Osteocyte (in vitro differentiated cells): ENCODE measurements around the gene TSHZ3. TPM values are rescaled to one million over a fixed set of nuclear protein-coding genes. Genes with fewer than 3 reads are reported as not detected.

Experiments used
- DNase-seq: peaks from one replicate; pipeline ENCODE4 v3.0.0; 2021; ENCODE audit warnings: mixed read lengths; ENCODE audit not compliant: unreplicated experiment; ENCODE audit errors: extremely low spot score
- H3K27ac Mint-ChIP-seq: one replicate; pipeline ENCODE4 v1.8.0; 2021; ENCODE audit warnings: mild to moderate bottlenecking, mixed read lengths; ENCODE audit not compliant: unreplicated experiment
- H3K27me3 Mint-ChIP-seq: one replicate; pipeline ENCODE4 v1.8.0; 2021; ENCODE audit warnings: mixed read lengths; ENCODE audit not compliant: unreplicated experiment
- H3K36me3 Mint-ChIP-seq: one replicate; pipeline ENCODE4 v1.8.0; 2021; ENCODE audit warnings: mixed read lengths; ENCODE audit not compliant: unreplicated experiment
- H3K4me1 Mint-ChIP-seq: one replicate; pipeline ENCODE4 v1.8.0; 2021; ENCODE audit warnings: mixed read lengths; ENCODE audit not compliant: unreplicated experiment
- H3K4me3 Mint-ChIP-seq: one replicate; pipeline ENCODE4 v1.8.0; 2021; ENCODE audit warnings: mild to moderate bottlenecking, moderate library complexity, mixed read lengths; ENCODE audit not compliant: unreplicated experiment
- H3K9me3 Mint-ChIP-seq: one replicate; pipeline ENCODE4 v1.8.0; 2021; ENCODE audit warnings: mixed read lengths; ENCODE audit not compliant: unreplicated experiment
- total RNA-seq: library from RNA; stranded (reverse); gene quantifications from 2 replicates; pipeline ENCODE4 v1.2.1, GENCODE V29; 2021
- TF ChIP-seq, protein P1 (sequence below): fragments of 200-600 bp; sonication (generic); IDR thresholded peaks from 2 replicates; pipeline ENCODE4 v1.5.0; 2021; ENCODE audit warnings: antibody characterized with exemption, mild to moderate bottlenecking, moderate library complexity

Gene TSHZ3
- total RNA-seq, 1 donor from 2014 or later = 10.7 TPM

- H3K4me3 Mint-ChIP-seq = no peak overlapping the region
- no peaks in the 10 kb centered on the region for H3K27me3 Mint-ChIP-seq
- DNase-seq = no peak
- TF ChIP-seq, protein P1, sequence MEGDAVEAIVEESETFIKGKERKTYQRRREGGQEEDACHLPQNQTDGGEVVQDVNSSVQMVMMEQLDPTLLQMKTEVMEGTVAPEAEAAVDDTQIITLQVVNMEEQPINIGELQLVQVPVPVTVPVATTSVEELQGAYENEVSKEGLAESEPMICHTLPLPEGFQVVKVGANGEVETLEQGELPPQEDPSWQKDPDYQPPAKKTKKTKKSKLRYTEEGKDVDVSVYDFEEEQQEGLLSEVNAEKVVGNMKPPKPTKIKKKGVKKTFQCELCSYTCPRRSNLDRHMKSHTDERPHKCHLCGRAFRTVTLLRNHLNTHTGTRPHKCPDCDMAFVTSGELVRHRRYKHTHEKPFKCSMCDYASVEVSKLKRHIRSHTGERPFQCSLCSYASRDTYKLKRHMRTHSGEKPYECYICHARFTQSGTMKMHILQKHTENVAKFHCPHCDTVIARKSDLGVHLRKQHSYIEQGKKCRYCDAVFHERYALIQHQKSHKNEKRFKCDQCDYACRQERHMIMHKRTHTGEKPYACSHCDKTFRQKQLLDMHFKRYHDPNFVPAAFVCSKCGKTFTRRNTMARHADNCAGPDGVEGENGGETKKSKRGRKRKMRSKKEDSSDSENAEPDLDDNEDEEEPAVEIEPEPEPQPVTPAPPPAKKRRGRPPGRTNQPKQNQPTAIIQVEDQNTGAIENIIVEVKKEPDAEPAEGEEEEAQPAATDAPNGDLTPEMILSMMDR = no peak
- H3K9me3 Mint-ChIP-seq = no peaks in the 10 kb centered on the region
- H3K4me1 Mint-ChIP-seq = no peaks in the 10 kb centered on the region
- peaks cover 2% of the 10 kb centered on the region for H3K36me3 Mint-ChIP-seq
- H3K27ac Mint-ChIP-seq = no peak overlapping the region
These were observed 15.7 kb upstream of the TSHZ3 start for GRCh38 chr19:31364963-31365362.

DNA sequence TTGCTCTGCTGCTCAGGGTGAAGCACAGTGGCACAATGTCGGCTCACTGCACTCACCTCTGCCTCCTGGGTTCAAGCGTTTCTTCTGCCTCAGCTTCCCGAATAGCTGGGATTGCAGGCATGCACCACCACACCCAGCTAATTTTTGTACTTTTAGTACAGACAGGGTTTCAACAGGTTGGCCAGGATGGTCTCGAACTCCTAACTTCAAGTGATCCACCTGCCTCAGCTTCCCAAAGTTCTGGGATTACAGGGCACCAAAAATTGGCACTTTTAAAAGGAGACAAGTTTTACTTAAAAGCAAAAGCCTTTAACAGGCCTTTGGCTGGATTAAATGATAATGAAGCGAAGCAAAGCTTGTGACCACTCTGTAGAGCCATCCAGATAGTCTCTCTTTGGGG, 12.5 kb upstream of the TSHZ3 start:
- Mint-ChIP-seq H3K4me1 (peaks cover 3% of the 10 kb centered on the region), H3K27me3 (peaks cover 16% of the 10 kb centered on the region), H3K9me3 (no peaks in the 10 kb centered on the region), H3K27ac (no peak overlapping the region), H3K36me3 (peaks cover 2% of the 10 kb centered on the region), H3K4me3 (no peak overlapping the region)
- TF ChIP-seq, protein P1 = no peak
- DNase-seq = no peak

DNA sequence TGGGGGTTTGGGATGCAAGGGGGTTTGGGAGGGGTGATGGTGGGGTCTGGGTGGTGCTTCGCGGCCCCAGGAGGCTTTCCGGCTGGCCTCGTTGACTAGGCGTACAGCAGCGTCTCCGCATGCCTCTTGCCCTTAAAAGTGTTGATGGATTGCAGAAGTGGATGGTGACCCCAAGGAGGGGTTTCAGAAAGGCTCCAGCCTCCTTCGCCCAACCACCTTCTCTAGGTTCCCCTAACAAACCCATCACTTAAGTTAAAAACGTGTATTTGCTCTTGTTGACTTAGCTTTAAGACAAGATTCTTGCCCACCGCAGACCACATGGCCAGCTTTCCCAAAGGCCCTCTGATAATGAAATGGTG, 8.1 kb upstream of the TSHZ3 start:
- Mint-ChIP-seq H3K36me3 (peaks cover 2% of the 10 kb centered on the region), H3K9me3 (no peaks in the 10 kb centered on the region), H3K27ac (no peak overlapping the region), H3K4me1 (peaks cover 32% of the 10 kb centered on the region), H3K27me3 (peaks cover 56% of the 10 kb centered on the region), H3K4me3 (peak overlapping the region; percentile 14)
- DNase-seq = no peak
- TF ChIP-seq, protein P1 = peak; percentile 30

GRCh38 chr19:31356587-31357314, 7.5 kb upstream of the TSHZ3 start:
- DNase-seq = no peak
- Mint-ChIP-seq H3K27me3 (peaks cover 61% of the 10 kb centered on the region), H3K9me3 (no peaks in the 10 kb centered on the region), H3K27ac (no peak overlapping the region), H3K4me1 (peaks cover 36% of the 10 kb centered on the region), H3K36me3 (peaks cover 2% of the 10 kb centered on the region), H3K4me3 (peak overlapping the region; percentile 50)
- TF ChIP-seq, protein P1 = peak; percentile 65

GRCh38 chr19:31355665-31356289, 6.5 kb upstream of the TSHZ3 start:
- no peaks in the 10 kb centered on the region for H3K9me3 Mint-ChIP-seq
- H3K4me3 Mint-ChIP-seq = no peak overlapping the region
- DNase-seq = no peak
- peaks cover 2% of the 10 kb centered on the region for H3K36me3 Mint-ChIP-seq
- H3K27me3 Mint-ChIP-seq = peaks cover 61% of the 10 kb centered on the region
- H3K4me1 Mint-ChIP-seq = peaks cover 38% of the 10 kb centered on the region
- TF ChIP-seq, protein P1 = no peak
- H3K27ac Mint-ChIP-seq = no peak overlapping the region
